IPS DF 4.7 (cell line): ENCODE measurements around the gene AKAP11.
A peak's percentile ranks its signal among the peaks of the same experiment; 100 is the strongest.

Experiments used
- DNase-seq: peaks from one replicate; pipeline ENCODE4 v3.0.0-alpha.2; 2013; ENCODE audit warnings: low spot score; ENCODE audit errors: extremely low read depth

AKAP11 gene

GRCh38 chr13:42271337-42272114 lies 426 bp upstream of the AKAP11 start:
- peak; percentile 87 for DNase-seq

- no peak for DNase-seq
These were observed 838 bp downstream of the AKAP11 start for GRCh38 chr13:42272804-42273175.

GRCh38 chr13:42274386-42275097 lies 2.6 kb downstream of the AKAP11 start:
- no peak for DNase-seq

- DNase-seq: no peak
These were observed 3.1 kb downstream of the AKAP11 start for GRCh38 chr13:42275098-42275471.

GRCh38 chr13:42275506-42275905 lies 3.6 kb downstream of the AKAP11 start:
- DNase-seq: no peak

- DNase-seq: no peak
These were observed 4.7 kb downstream of the AKAP11 start for GRCh38 chr13:42276683-42277082.

DNA sequence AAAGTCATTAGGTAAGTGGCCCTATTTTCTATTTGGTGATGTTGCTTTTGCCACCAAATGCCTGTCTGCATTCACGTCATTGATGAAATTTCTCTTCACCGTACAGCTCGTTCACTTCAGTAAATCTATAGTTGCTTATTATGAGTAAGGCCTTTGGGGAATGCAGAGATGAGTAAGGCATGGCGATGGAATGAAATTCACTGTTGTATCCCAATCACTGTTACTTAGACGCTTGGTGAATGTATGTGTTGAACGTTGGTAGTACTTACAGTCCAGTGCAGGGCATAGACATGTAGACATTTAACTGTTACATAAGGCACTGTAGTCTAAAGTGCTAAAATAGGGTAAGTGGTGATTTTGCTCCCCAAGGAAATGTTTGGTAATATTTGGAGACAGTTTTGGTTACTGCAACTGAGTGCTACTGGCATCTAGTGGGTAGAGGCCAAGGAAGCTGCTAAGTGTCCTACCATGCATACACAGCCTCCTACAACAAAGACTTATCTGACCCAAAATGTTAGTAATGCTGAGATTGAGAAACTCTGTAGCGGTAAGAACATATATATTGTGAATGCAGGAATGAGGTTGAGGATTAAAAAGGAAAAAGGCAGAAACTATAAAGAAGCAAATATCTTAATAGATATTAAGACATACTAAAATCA lies 5.8 kb downstream of the AKAP11 start:
- DNase-seq: no peak

DNA sequence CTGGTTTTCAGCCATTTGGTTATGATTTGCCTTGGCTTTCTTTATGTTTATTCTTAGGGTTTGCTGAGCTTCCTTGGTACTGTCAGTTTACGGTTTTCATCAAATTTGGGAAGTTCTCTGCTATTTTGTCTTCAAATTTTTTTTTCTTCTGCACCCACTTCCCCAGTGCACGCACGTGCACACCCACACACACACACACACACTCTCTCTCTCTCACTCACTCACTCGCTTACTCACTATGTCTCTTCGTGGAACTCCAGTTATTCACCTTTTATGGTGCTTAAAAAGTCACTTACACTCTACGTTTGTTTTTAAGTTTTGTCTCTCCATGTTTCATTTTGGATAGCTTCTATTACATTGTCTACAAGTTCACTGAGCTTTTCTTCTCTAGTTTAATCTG lies 7.1 kb downstream of the AKAP11 start:
- no peak for DNase-seq

DNA sequence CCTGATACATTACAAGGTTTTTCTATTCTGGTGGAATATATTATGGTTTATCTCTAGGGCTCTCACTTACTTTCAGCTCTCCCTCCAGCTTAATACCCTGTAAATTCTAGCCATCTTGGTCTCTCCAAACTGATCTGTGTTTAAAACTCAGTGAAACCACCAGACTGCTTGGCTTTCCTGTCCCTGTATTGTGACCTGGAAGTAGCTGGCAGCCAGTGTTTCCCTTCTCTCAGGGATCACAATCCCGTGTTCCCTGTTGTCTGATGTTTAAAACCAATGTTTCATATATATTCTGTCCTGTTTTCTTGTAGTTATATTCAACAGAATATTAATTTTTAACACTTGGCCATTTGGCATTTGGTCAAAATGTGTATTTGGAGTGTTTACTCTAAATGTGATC lies 8.0 kb downstream of the AKAP11 start:
- no peak for DNase-seq

- no peak for DNase-seq
These were observed 8.6 kb downstream of the AKAP11 start for GRCh38 chr13:42280537-42280936.

DNA sequence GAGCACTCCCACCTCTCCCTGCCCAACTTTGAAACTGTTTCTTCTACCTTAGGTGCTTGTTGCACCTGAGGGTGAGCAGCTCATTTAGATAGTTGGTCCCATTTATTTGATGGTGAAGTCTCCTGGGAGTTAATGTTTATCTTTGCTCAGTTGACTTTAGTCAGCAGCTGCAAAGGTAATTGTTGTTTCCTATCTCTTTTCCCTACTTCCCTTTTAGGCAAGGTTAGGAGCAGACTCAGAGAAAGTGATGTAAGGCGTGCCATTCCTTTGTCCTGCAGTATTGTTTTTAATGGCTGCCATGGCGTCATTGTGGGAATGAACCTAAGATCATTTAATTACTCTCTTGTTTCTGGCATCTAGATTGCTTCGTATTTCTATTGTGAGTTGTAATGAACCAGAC lies 11.6 kb downstream of the AKAP11 start:
- DNase-seq: no peak

GRCh38 chr13:42284068-42284467 lies 12.1 kb downstream of the AKAP11 start:
- no peak for DNase-seq

- no peak for DNase-seq
These were observed 26.4 kb downstream of the AKAP11 start for GRCh38 chr13:42298392-42298791.

- no peak for DNase-seq
These were observed 33.6 kb downstream of the AKAP11 start for GRCh38 chr13:42305503-42305902.

DNA sequence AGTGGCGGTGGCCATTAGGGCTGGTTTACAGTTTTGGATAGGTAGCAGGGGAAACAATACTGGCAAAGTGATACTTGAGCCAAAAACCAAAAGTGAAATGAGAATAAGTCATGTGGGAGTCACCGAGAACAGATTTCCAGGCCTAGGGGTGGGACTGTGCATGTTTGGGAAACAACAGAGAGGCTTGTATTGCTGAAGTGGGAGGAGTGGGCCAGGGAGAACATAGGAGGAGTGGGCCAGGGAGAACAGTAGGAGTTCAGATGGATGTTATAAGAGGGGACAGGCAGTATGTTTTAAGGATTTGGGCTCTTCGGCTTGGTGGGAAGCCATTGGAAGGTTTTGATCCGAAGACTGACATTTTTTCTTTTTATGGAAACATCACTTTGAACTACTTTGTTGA lies 35.5 kb downstream of the AKAP11 start:
- no peak for DNase-seq

DNA sequence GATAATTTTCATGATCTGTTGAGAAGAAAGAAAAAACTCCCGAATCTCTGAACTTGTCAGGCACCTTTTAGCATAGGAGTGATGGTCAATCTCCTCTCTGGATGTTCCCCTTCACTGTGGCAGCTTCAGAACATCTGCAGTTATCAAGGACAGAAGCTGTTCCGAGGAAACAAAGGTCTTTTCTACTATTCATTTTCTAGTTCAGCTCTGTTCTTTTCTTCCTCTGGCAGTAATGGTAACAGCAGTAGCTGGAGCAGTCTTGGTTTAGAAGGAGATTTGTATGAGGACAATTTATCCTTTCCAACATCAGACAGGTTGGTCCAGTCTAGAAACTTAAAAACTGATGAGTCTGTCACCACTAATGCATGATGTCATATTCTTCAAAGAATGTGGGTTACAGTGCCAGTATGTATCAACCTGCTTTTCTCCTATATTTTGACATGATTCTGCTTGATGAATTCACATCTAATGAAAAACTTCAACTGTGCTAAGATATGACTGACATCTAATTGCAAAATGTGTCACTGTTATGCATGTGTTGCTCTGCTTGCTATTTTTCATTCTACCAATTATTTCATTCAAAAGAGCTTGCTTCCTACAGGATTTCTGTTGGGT lies 41.0 kb downstream of the AKAP11 start:
- DNase-seq: no peak

GRCh38 chr13:42318570-42318969 lies 46.6 kb downstream of the AKAP11 start:
- DNase-seq: no peak

DNA sequence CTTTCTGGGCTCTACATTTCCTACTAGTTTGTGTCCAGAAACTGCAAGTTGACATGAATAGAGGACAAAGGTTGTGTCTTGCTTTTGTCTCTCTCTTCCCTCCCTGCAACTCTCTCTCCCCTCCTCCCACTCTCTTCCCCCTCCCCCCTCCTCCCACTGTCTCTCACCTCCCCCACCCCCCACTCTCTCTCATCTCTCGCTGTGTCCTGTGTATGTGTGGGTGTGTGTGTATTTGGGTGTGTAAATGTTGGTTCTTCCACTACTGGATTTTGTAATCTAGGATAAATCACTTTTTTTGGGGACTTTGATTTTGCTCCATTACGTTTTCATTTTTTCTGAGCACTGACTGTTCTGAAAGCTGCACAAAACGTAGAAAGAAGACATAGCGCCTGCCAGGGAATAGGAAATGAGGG lies 48.4 kb downstream of the AKAP11 start:
- no peak for DNase-seq

- DNase-seq: no peak
These were observed 50.9 kb downstream of the AKAP11 start for GRCh38 chr13:42322806-42323205.

DNA sequence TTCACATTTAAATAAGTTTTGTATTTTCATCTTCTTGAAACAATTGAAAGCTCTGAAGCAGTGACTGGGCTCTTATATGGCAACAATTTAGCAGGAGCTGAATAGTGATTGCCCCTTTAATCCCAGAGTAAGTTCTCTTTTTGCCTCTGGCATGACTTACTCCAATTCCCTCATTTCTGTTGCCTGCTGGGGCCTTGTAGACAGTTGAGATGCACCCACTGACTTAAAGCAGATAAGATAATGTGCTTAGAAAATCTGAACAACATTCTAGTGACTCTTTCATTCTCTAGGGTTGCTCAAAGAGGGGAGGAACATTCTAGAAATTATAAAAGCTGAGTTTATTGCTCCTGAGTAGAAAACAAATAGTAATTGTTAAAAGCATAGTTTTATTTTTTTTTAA lies 52.8 kb downstream of the AKAP11 start:
- DNase-seq: no peak

DNA sequence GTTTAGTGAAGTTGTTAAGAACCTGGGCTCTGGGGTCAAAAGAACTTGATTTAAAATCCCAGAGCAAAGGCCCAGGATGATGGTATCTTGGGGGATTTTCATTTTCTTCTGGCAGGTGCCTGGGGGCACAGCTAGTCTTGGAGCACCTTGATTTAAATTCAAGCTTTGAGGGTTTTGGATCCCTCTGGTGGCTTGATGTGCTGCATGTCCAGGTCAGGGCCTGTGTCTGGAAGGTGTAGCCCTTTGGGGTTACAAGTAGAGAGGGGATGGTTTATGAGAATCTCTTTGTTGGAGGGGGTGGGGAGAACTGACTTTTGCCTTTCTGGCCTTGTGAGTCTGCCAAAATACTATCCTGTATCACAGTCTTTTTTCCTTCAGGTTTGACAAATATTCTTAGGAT lies 55.8 kb downstream of the AKAP11 start:
- no peak for DNase-seq

GRCh38 chr13:42328672-42329071 lies 56.7 kb downstream of the AKAP11 start:
- no peak for DNase-seq
